Fibroblast of mammary gland (primary cell): ENCODE data around the gene CD9.

Source experiments
- DNase-seq: peaks from one replicate; pipeline ENCODE4 v3.0.0-alpha.2; 2010; ENCODE audit warnings: low read depth
- H3K4me3 ChIP-seq: 2 replicates; pipeline ENCODE4 v1.5.1; 2011; ENCODE audit warnings: low read depth, mild to moderate bottlenecking, low read length, moderate library complexity; ENCODE audit not compliant: control insufficient read depth
- CTCF ChIP-seq: conservative IDR thresholded peaks from 2 replicates; pipeline ENCODE4 v1.5.1; 2011; ENCODE audit warnings: low read depth, low read length, inconsistent platforms; ENCODE audit not compliant: control insufficient read depth, insufficient read depth

CD9 gene

DNA sequence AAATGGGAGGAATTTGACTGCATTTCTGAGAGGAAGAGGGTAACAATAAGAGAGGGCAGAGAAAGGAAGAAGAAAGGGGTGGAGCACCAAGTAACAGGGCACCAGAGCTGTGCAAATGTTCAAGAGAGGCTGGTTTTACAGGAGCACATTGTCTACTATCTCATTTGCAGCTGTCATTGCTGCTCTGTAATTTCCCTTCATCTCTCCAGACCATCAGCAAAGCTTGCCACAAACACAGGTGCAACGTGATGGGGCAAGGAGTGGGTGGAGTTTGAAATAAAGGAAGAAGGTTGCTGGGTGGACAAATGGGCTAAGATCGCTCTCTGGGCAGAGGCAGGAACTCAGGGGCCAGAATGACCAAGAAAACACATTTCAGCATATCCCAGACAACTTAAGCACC, 62.4 kb downstream of the CD9 start:
- no peak for DNase-seq
- no peak overlapping the region for H3K4me3 ChIP-seq
- no peak for TF ChIP-seq CTCF

GRCh38 chr12:6263931-6264330, 63.7 kb downstream of the CD9 start:
- no peak overlapping the region for H3K4me3 ChIP-seq
- no peak for TF ChIP-seq CTCF
- no peak for DNase-seq

GRCh38 chr12:6264402-6265037, 64.3 kb downstream of the CD9 start:
- no peak for DNase-seq
- H3K4me3 ChIP-seq = no peak overlapping the region
- TF ChIP-seq CTCF = no peak

GRCh38 chr12:6265038-6265405, 64.8 kb downstream of the CD9 start:
- no peak for DNase-seq
- no peak overlapping the region for H3K4me3 ChIP-seq

GRCh38 chr12:6266541-6266966, 66.4 kb downstream of the CD9 start:
- no peak overlapping the region for H3K4me3 ChIP-seq
- DNase-seq = no peak
- TF ChIP-seq CTCF = no peak

More at GRCh38 chr12:6265038-6265405, 64.8 kb downstream of the CD9 start:
- no peak for TF ChIP-seq CTCF

- no peak for TF ChIP-seq CTCF
- DNase-seq = peak; percentile 45
- no peak overlapping the region for H3K4me3 ChIP-seq
These were observed 66.9 kb downstream of the CD9 start for GRCh38 chr12:6266971-6267721.
